ENCODE measurements around the gene ZNF32.
"Not testable (repeated sequence)": the region's sequence is repeated elsewhere in the genome, so short reads cannot be mapped to it uniquely, and the experiment has no call there.

The ZNF32 gene

GRCh38 chr10:43679509-43679908, 30.8 kb upstream of the ZNF32 start:
- DNase-seq: no peak

DNA sequence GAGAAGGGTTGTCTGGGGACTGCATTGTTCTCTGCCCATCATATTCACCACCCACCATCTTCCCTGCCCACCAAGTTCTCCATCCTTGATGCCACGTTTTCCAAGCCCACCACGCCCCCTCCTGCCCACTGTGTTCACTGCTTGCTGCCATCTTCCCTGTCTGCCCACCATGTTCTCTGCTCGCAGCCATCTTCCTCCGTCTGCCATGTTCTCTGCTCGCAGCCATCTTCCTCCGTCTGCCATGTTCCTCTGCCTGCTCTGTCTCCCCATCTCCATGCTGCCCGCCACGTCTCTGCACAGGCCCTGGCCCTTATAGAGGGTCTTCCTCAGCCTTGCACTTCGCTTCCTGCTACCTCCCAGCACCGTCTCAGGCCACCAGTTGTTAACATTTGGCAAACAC, 30.0 kb upstream of the ZNF32 start:
- no peak for DNase-seq

DNA sequence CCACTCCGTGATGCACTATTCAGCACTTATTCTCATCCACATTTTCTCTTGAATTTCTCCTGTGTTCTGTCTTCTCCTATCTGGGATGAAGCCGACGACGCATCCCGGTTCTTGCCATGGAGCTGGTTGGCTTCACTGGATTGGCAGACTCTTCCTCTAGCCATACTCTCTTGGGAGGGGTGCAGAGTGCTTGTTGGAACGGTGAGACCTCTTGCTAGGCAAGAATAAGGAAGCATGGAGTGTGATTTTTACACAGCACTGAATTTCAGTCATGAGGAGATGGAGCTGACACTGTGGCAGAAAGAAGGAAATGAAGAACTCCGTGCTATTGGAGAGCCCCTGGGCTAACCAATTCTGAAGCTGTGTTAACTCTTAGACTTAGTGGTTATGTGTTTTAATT, 28.2 kb upstream of the ZNF32 start:
- no peak for DNase-seq

- DNase-seq: no peak
Observed at GRCh38 chr10:43676331-43676730, 27.6 kb upstream of the ZNF32 start.

DNA sequence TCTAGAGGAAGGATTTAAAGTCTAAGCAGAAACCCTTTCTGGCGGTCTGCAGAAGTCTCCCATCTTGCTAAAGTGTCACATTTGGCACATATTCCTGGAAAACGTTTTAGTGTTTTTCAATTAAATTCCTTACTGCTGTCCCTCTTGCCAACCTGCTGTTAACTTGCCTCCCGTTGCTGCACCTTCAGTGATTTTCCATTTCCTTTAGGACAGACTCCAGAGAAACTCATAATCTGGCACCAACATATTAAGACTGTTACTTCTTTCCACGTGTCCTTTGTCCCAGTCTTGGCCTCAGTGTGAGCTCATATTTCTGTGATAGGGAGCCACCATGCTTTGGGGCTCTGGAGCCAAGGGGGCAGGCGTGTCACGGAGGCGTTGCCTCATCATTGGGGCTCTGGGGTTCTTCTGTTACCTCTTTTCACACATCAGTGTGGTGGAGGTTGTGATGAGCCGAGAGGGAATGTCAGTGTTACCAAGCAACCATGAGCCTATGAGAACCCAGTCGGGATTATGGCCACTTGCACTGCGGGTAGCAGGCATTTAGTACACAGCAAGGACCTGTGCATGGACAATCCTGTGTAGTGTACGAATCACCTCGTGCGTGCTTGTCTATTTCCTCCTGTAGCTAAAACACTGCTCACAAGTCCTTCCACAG, 26.0 kb upstream of the ZNF32 start:
- DNase-seq: no peak

DNA sequence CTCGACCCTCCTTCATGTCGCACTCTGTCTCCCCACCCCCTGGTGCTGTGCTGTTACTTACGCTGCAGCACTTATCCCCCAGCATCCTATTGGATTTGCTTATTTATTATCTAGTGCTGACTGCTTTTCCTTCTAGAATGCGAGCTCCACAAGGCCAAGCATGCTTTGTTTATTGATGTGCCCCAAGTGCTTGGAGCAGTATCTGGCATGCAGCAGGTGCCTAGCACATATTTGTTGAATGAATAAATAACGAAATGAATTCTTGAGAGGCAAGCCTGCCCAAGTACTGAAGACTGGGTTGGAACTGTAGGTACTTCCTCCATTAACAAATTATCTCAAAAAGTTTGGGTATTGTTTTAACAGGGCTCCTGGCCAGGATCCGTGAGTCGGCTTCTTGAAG, 24.8 kb upstream of the ZNF32 start:
- DNase-seq: no peak

- peak; percentile 88 for DNase-seq
Observed at GRCh38 chr10:43671659-43672531, 23.2 kb upstream of the ZNF32 start.

DNA sequence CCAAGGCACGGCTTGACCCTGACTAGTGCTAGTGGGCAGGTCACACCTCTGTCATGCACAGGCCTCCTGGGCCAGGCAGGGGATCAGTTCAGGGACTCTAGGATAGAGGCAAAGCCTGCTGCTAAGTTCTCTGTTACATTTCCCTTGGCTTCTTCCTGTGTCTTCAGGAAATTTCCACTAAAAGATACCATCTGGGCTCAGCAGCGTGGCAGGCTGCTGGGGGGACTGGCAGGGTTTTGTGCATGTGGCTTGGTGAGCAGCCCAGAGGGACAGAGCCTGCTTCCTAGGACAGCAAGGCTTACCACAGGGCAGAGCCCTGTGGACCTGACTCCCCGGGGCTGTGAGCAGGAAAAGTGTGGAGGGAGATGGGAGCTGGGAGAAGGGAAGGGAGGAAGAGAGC, 20.7 kb upstream of the ZNF32 start:
- no peak for DNase-seq

DNA sequence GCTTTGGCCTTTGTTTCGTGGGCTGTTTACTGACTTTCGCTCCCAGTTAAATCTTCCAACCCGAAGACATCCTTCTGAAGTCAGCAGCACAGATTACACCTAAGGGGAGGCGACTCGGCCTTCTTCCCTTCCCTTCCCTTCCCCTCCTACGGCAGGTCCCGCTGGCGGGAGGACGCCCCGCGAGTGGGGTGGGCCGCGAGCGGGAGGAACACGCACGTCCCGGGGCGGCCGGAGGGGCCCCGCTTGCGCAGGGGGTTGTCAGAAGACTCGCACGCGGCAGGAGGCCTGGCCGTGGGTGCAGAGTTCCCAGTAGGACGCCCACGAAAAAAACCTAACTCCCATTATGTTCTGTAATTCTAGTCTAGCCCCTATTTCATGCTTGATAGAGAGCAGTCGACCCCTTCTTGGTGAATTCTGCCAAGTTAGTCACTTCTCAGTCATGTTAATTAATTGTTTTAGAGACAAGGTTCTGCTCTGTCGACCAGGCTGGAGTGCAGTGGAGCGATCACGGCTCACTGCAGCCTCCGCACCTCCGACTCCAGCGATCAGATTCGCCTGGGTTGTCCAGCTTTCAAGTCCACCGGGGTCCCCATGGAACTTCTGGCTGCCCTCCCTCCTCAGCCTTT, 19.2 kb upstream of the ZNF32 start:
- DNase-seq: no peak

- DNase-seq: peak; percentile 82
Observed at GRCh38 chr10:43667317-43667731, 18.6 kb upstream of the ZNF32 start.

DNA sequence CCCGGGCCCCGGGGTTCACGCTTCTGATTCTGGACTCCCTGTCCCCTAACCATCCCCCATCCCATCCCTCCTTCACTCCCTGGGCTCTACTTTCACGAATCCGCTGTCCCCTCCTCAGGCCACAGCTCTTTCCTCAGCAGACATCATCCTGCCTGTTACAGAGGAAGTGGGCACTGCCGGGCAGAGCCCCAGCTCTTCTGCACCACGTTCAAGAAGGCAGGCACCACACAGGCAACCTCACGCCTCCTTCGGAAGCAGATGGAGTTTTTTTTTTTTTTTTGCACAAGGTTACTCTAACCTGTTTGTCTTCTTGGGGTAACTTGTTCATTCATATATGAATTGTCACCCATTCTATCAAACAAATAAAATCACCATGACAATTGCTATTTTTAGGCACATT, 17.9 kb upstream of the ZNF32 start:
- no peak for DNase-seq

DNA sequence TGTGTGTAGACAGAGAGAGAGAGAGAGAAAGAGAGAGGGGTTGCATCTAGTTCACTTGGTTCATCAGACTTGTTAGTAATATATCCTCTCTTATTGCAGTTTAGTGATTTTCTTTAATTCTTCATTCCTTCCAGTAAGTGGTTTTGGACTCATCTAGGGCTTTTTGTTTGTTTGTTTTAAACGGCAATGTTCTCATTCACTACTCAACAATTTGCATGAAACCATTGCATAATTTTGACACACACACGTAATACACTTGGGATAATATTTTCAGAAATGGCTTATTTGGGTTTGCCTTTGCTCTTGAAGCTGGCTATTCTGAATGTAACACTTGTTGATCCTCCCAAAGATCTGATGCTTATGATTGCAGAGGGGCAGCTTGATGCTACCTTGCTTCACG, 16.4 kb upstream of the ZNF32 start:
- no peak for DNase-seq

GRCh38 chr10:43658227-43658626, 9.5 kb upstream of the ZNF32 start:
- no peak for DNase-seq

DNA sequence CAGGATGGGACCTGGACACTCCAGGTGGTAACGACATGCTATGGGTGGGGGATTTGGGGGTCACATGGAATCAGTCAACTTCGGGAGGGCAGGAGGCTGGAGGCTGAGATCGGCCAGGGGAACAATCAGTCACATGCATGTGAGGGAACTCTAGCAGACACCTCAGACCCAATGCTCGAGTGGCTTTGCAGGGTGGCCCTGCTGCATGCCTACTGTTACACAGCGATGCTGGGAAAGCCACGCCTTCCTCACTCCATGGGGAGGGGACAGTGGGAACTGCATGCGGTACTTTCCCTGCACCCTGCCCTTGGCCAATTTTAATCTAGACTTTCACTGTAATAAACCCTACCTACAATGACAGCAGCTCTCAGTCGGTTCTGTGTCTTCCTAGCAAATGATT, 6.6 kb upstream of the ZNF32 start:
- no peak for DNase-seq

GRCh38 chr10:43653746-43654145, 5.1 kb upstream of the ZNF32 start:
- DNase-seq: no peak

- no peak for DNase-seq
Observed at GRCh38 chr10:43649185-43649523, 473 bp upstream of the ZNF32 start.

DNA sequence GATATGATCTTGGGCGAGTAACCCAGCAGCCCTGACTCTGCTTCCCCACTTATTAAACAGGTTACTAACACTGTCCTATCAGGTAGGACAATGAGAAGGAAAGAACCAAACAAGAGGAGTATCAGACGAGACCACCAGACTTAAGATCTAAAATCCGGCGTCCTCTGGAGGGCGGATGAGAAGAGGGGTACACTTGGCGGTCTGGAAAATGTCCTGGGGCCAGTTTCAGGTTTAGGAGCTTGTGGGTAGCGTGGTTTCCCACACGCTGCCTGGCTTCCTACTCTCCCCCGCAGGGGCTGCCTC, 635 bp downstream of the ZNF32 start:
- DNase-seq: no peak

- DNase-seq: no peak
Observed at GRCh38 chr10:43647576-43647975, 1.1 kb downstream of the ZNF32 start.

- no peak for DNase-seq
Observed at GRCh38 chr10:43645866-43646265, 2.8 kb downstream of the ZNF32 start.

DNA sequence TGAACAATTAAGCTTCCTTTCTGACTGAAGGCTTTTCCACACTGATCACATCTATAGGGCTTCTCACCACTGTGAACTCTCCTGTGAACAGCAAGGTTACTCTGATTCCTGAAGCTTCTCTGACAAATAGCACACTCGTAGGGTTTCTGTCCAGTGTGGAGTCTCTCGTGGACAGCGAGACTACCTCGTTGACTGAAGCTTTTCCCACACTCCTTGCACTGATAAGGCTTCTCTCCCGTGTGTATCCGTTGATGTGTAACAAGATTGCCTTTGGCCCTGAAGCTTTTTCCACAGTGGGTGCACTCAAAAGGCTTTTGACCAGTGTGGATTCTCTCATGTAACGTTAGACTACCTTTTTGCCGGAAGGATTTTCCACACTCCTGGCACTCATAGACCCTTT, 4.4 kb downstream of the ZNF32 start:
- DNase-seq: no peak

GRCh38 chr10:43640603-43641002, 8.1 kb downstream of the ZNF32 start:
- no peak for DNase-seq

DNA sequence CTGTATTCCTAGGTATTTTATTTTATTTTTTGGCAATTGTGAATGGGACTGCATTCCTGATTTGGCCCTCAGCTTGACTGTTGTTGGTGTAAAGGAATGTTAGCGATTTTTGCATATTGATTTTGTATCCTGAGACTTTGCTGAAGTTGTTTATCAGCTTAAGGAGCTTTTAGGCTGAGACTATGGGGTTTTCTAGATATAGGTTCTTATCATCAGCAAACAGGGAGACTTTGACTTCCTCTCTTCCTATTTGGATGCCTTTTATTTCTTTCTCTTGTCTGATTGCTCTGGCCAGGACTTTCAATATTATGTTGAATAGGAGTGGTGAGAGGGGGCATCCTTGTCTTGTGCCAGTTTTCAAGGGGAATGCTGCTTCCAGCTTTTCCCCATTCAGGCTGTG, 12.9 kb downstream of the ZNF32 start:
- not testable (repeated sequence) for DNase-seq

GRCh38 chr10:43628956-43629355, 19.7 kb downstream of the ZNF32 start:
- DNase-seq: no peak

- no peak for DNase-seq
Observed at GRCh38 chr10:43627942-43628341, 20.7 kb downstream of the ZNF32 start.

GRCh38 chr10:43623351-43623750, 25.3 kb downstream of the ZNF32 start:
- no peak for DNase-seq
